Caco-2 (cell line): ENCODE measurements around the gene EPO. TPM values are rescaled to one million over a fixed set of nuclear protein-coding genes. Genes with fewer than 3 reads are reported as not detected.

Experiments
- BruUV-seq: library from RNA; stranded (reverse); fragments of 400-500 nt; replicated peaks from 2 replicates; lab custom pipeline; 2021; lab: Mats Ljungman, UMichigan
- CTCF ChIA-PET: fragments of 300-600 bp; sonication (Branson Sonifier 250); formaldehyde crosslinking; loops from one replicate; lab custom pipeline; 2022; ENCODE audit warnings: antibody characterized with exemption; lab: Charles Lee
- POLR2A ChIA-PET: fragments of 300-600 bp; sonication (Branson Sonifier 250); formaldehyde crosslinking; loops from one replicate; lab custom pipeline; 2022; ENCODE audit warnings: antibody characterized with exemption; lab: Charles Lee
- DNase-seq, 2 experiments: peaks; one replicate each; pipeline versions ENCODE4 v3.0.0 to v3.0.0-alpha.2; 2020 to 2022
- H3K27me3 ChIP-seq: replicated peaks from 2 replicates; pipeline ENCODE4 v1.6.0; 2011; ENCODE audit warnings: low read length; ENCODE audit not compliant: control insufficient read depth, insufficient read depth
- H3K36me3 ChIP-seq: 2 replicates; pipeline ENCODE4 v1.5.1; 2011; ENCODE audit warnings: low read length; ENCODE audit not compliant: control insufficient read depth, insufficient read depth
- H3K4me1 ChIP-seq: fragments of 250-450 bp; sonication (Bioruptor Pico); 2 replicates; pipeline ENCODE4 v1.5.1; 2020; ENCODE audit warnings: mild to moderate bottlenecking
- H3K4me3 ChIP-seq: 2 replicates; pipeline ENCODE4 v1.5.1; 2011; ENCODE audit warnings: low read depth, mild to moderate bottlenecking, control low read depth, low read length
- H3K9me3 ChIP-seq: fragments of 250-450 bp; sonication (Bioruptor Pico); 2 replicates; pipeline ENCODE4 v1.5.1; 2020; ENCODE audit warnings: mild to moderate bottlenecking, moderate library complexity
- H3K27ac Mint-ChIP-seq: one replicate; pipeline ENCODE4 v1.8.0; 2022; ENCODE audit warnings: mixed read lengths; ENCODE audit not compliant: unreplicated experiment
- H3K27me3 Mint-ChIP-seq: one replicate; pipeline ENCODE4 v1.8.0; 2022; ENCODE audit warnings: mixed read lengths; ENCODE audit not compliant: insufficient read depth, unreplicated experiment
- H3K36me3 Mint-ChIP-seq: one replicate; pipeline ENCODE4 v1.8.0; 2022; ENCODE audit warnings: mild to moderate bottlenecking, mixed read lengths; ENCODE audit not compliant: insufficient read depth, unreplicated experiment
- H3K4me1 Mint-ChIP-seq: one replicate; pipeline ENCODE4 v1.8.0; 2022; ENCODE audit warnings: low read depth, mixed read lengths; ENCODE audit not compliant: unreplicated experiment
- H3K4me3 Mint-ChIP-seq: one replicate; pipeline ENCODE4 v1.8.0; 2022; ENCODE audit warnings: mild to moderate bottlenecking, moderate library complexity, mixed read lengths; ENCODE audit not compliant: unreplicated experiment
- H3K9me3 Mint-ChIP-seq: one replicate; pipeline ENCODE4 v1.8.0; 2022; ENCODE audit warnings: mixed read lengths; ENCODE audit not compliant: unreplicated experiment
- intact Hi-C: fragments of 100-400 bp; cut with micrococcal nuclease; formaldehyde crosslinking; loops from one replicate; pipeline ENCODE4 v1.10.0; 2022; ENCODE audit not compliant: unreplicated experiment
- total RNA-seq: library from RNA; stranded (reverse); gene quantifications from 2 replicates; pipeline ENCODE4 v1.2.3, GENCODE V29; 2022
- TF ChIP-seq, protein P1 (sequence below), 2 experiments: fragments of 200-600 bp in 1 of 2; IDR thresholded peaks; 1 replicate in 1 of 2; 2 replicates in 1 of 2; pipeline versions ENCODE4 v1.5.1 to v1.8.0; 2011 to 2022; ENCODE audit warnings: antibody characterized with exemption in 1 of 2, control low read depth in 1 of 2, inconsistent platforms in 1 of 2, low read depth in 1 of 2, low read length in 1 of 2, mild to moderate bottlenecking in 1 of 2, moderate library complexity in 1 of 2; ENCODE audit not compliant: insufficient read depth in 1 of 2, severe bottlenecking in 1 of 2, unreplicated experiment in 1 of 2

EPO gene
- total RNA-seq, 1 experiment from 2014 or later: 1.1 TPM

DNA sequence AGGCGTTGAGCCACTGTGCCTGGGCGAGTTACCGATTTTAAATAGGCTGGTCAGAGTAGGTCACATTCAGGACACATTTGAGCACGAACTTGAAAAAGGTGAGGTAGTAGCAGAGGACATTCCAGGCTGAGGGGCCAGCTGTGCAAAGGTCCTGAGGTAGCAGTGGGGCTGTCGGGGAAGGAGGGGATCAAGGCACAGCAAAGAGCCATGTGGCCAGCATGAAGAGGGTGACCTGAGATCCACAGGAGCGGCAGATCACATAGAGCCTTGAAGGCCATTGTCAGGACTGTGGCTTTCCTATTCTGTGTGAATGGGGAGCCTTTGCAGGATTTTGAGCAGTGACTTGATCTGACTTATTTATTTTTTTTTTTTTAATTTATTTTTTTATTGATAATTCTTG is 19.7 kb downstream of the EPO start:
- ChIA-PET POLR2A (no interaction called here), CTCF (no interaction called here)
- DNase-seq: no peak
- TF ChIP-seq, protein P1, sequence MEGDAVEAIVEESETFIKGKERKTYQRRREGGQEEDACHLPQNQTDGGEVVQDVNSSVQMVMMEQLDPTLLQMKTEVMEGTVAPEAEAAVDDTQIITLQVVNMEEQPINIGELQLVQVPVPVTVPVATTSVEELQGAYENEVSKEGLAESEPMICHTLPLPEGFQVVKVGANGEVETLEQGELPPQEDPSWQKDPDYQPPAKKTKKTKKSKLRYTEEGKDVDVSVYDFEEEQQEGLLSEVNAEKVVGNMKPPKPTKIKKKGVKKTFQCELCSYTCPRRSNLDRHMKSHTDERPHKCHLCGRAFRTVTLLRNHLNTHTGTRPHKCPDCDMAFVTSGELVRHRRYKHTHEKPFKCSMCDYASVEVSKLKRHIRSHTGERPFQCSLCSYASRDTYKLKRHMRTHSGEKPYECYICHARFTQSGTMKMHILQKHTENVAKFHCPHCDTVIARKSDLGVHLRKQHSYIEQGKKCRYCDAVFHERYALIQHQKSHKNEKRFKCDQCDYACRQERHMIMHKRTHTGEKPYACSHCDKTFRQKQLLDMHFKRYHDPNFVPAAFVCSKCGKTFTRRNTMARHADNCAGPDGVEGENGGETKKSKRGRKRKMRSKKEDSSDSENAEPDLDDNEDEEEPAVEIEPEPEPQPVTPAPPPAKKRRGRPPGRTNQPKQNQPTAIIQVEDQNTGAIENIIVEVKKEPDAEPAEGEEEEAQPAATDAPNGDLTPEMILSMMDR (IDR thresholded peaks at IDR 0.05; ENCODE audit: insufficient read depth in 1 of 2, low read depth in 1 of 2, low read length in 1 of 2, severe bottlenecking in 1 of 2, unreplicated experiment in 1 of 2): no peak
- H3K36me3 ChIP-seq: no peaks in the 10 kb centered on the region
- no peaks in the 10 kb centered on the region for H3K4me1 ChIP-seq
- no peaks in the 10 kb centered on the region for H3K9me3 ChIP-seq
- Mint-ChIP-seq H3K4me3 (no peak overlapping the region), H3K27ac (no peak overlapping the region), H3K4me1 (no peaks in the 10 kb centered on the region), H3K36me3 (no peaks in the 10 kb centered on the region), H3K27me3 (peaks cover 3% of the 10 kb centered on the region), H3K9me3 (peaks cover 22% of the 10 kb centered on the region)
- H3K4me3 ChIP-seq: no peak overlapping the region
- intact Hi-C loops: no loop called here
- H3K27me3 ChIP-seq: no peaks in the 10 kb centered on the region
- BruUV-seq: no TSS peak

DNA sequence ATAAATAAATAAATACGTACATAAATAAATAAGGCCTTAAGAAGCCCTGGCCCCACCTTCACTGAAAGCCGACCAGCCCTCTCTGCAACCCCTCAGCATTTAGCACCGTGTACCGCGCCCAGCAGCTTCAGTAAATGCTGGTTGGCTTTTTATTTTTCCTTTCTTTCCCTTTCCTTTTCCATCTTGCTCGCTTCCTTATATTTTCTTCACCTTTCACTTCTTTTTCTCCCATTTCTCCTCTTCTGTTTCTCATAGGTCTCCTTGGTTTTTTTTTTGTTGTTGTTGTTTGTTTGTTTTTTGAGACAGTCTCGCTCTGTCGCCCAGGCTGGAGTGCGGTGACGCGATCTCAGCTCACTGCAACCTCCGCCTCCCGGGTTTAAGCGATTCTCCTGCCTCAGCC is 24.3 kb downstream of the EPO start:
- H3K4me3 Mint-ChIP-seq: no peak overlapping the region

DNA sequence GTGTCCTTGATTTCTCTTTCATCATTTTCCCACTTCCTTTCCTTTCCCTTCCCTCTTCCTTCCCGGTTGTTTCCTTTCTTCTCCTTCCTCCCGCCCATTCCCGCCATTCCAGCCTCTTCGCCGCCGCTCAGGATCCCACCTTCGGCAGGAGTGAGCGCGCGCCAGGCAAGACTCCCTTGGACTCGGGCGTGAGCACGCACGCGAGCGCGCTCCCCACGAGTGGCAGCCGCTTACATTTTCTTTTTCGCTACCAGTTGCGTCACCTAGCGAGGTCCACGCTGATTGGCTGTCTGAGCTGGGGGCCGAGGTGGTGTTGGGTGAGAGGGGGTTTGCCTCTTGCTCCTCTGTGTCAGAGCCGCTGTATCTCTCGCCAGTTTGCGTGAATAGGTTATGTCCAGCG is 24.9 kb downstream of the EPO start:
- Mint-ChIP-seq H3K36me3 (peaks cover 6% of the 10 kb centered on the region), H3K4me1 (no peaks in the 10 kb centered on the region), H3K9me3 (peaks cover 25% of the 10 kb centered on the region), H3K4me3 (no peak overlapping the region), H3K27ac (no peak overlapping the region), H3K27me3 (peaks cover 6% of the 10 kb centered on the region)
- no peaks in the 10 kb centered on the region for H3K9me3 ChIP-seq
- ChIA-PET CTCF (no interaction called here), POLR2A (no interaction called here)
- H3K36me3 ChIP-seq: no peaks in the 10 kb centered on the region
- intact Hi-C loops: no loop called here
- no peaks in the 10 kb centered on the region for H3K27me3 ChIP-seq
- DNase-seq: no peak
- no peak overlapping the region for H3K4me3 ChIP-seq
- TF ChIP-seq, protein P1 (IDR thresholded peaks at IDR 0.05; ENCODE audit: insufficient read depth in 1 of 2, low read depth in 1 of 2, low read length in 1 of 2, severe bottlenecking in 1 of 2, unreplicated experiment in 1 of 2): no peak
- no peaks in the 10 kb centered on the region for H3K4me1 ChIP-seq
- no TSS peak for BruUV-seq

More for the DNA sequence above, 24.3 kb downstream of the EPO start:
- BruUV-seq: no TSS peak
- POLR2A ChIA-PET: no interaction called here
- H3K4me1 ChIP-seq: no peaks in the 10 kb centered on the region
- peaks cover 25% of the 10 kb centered on the region for H3K9me3 Mint-ChIP-seq
- DNase-seq: no peak
- no peak overlapping the region for H3K27ac Mint-ChIP-seq
- TF ChIP-seq, protein P1 (IDR thresholded peaks at IDR 0.05; ENCODE audit: insufficient read depth in 1 of 2, low read depth in 1 of 2, low read length in 1 of 2, severe bottlenecking in 1 of 2, unreplicated experiment in 1 of 2): no peak
- CTCF ChIA-PET: no interaction called here
- no peaks in the 10 kb centered on the region for H3K9me3 ChIP-seq
- H3K36me3 Mint-ChIP-seq: peaks cover 6% of the 10 kb centered on the region
- intact Hi-C loops: no loop called here
- no peak overlapping the region for H3K4me3 ChIP-seq
- H3K4me1 Mint-ChIP-seq: no peaks in the 10 kb centered on the region
- H3K27me3 Mint-ChIP-seq: peaks cover 6% of the 10 kb centered on the region
- H3K27me3 ChIP-seq: no peaks in the 10 kb centered on the region
- no peaks in the 10 kb centered on the region for H3K36me3 ChIP-seq
